Ishikawa (cell line): ENCODE measurements around the gene ERV3-1.

Source experiments
- CEBPB ChIP-seq: IDR thresholded peaks from 2 replicates; pipeline ENCODE4 v1.6.1; 2012
- EGR1 ChIP-seq: IDR thresholded peaks from 2 replicates; pipeline ENCODE4 v1.6.1; 2012
- EP300 ChIP-seq: IDR thresholded peaks from 2 replicates; pipeline ENCODE4 v1.6.1; 2012; ENCODE audit warnings: borderline replicate concordance
- RAD21 ChIP-seq: IDR thresholded peaks from 2 replicates; pipeline ENCODE4 v1.6.1; 2012; ENCODE audit warnings: low read depth
- TAF1 ChIP-seq: IDR thresholded peaks from 2 replicates; pipeline ENCODE4 v1.6.1; 2012; ENCODE audit warnings: low read depth, mild to moderate bottlenecking
- TCF12 ChIP-seq: IDR thresholded peaks from 2 replicates; pipeline ENCODE4 v1.6.1; 2012; ENCODE audit warnings: low read depth
- TF ChIP-seq, protein P1 (sequence below): IDR thresholded peaks from 2 replicates; pipeline ENCODE4 v1.6.1; 2012; ENCODE audit warnings: low read depth, mild to moderate bottlenecking

- TF ChIP-seq CEBPB: no peak
- TF ChIP-seq TCF12: no peak
- TF ChIP-seq EP300: no peak
- TF ChIP-seq, protein P1, sequence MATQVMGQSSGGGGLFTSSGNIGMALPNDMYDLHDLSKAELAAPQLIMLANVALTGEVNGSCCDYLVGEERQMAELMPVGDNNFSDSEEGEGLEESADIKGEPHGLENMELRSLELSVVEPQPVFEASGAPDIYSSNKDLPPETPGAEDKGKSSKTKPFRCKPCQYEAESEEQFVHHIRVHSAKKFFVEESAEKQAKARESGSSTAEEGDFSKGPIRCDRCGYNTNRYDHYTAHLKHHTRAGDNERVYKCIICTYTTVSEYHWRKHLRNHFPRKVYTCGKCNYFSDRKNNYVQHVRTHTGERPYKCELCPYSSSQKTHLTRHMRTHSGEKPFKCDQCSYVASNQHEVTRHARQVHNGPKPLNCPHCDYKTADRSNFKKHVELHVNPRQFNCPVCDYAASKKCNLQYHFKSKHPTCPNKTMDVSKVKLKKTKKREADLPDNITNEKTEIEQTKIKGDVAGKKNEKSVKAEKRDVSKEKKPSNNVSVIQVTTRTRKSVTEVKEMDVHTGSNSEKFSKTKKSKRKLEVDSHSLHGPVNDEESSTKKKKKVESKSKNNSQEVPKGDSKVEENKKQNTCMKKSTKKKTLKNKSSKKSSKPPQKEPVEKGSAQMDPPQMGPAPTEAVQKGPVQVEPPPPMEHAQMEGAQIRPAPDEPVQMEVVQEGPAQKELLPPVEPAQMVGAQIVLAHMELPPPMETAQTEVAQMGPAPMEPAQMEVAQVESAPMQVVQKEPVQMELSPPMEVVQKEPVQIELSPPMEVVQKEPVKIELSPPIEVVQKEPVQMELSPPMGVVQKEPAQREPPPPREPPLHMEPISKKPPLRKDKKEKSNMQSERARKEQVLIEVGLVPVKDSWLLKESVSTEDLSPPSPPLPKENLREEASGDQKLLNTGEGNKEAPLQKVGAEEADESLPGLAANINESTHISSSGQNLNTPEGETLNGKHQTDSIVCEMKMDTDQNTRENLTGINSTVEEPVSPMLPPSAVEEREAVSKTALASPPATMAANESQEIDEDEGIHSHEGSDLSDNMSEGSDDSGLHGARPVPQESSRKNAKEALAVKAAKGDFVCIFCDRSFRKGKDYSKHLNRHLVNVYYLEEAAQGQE: no peak
- no peak for TF ChIP-seq EGR1
- TF ChIP-seq RAD21: no peak
- TF ChIP-seq TAF1: no peak
Measured at GRCh38 chr7:64998865-64999164, 7.7 kb downstream of the ERV3-1 start.
